Right ventricle myocardium inferior (tissue), 1 donor: ENCODE measurements around the gene PVALEF. TPM values are rescaled to one million over a fixed set of nuclear protein-coding genes. Genes with fewer than 3 reads are reported as not detected.

Source experiments
- ATAC-seq: fragments of 200-7000 bp; cut with Tn5 transposase; one replicate; pipeline ENCODE4 v1.9.1; 2020; ENCODE audit warnings: mild to moderate bottlenecking, moderate library complexity
- DNase-seq: peaks from one replicate; pipeline ENCODE4 v3.0.0; 2021; ENCODE audit errors: missing footprints
- intact Hi-C: fragments of 100-400 bp; cut with DNase I; formaldehyde crosslinking; loops from one replicate; pipeline ENCODE4 v1.11.0; 2022
- total RNA-seq: library from RNA; stranded (reverse); fragmentation: NEBNext Ultra II Directional; extraction: Animal tissue kit (Norgen Biotek cat#: 25700); gene quantifications from one replicate; pipeline ENCODE4 v1.2.1, GENCODE V29; 2021
- donor health status: DM: no; HTN: yes; CAD: no; lungs with severe emphysema.

Gene PVALEF
- total RNA-seq, 1 donor from 2014 or later = not detected

DNA sequence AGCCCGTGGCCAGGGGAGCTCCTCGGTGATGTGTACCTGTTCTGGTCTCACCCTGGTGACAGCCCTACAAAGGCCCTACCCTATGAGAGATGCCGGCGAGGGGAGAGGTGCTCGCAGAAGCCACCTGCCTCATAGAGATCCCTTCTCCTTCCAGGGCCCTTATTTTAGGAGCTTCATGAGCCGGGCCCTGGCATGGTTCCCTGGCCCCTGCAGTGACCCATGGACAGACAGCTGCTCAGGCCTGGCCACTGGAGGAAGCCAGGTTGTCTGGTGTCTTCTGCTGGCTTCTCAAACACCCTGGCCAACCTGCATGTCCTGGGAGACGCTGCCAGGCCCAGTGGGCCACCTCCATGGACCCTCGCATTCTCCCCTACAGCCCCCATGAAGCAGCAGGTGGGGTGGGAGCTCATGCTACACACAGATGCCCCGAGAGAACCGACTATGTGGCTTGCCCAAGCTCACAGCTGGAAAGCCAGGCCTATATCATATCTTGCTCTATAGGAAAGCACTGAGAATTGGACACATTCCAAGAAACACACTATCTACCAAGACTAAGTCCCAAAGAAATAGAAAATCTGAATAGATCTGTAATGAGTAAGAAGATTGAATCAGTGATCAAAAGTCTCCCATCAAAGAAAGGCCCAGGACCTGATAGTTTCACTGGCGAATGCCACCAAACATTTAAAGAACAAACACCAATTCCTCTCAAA is 7.9 kb downstream of the PVALEF start:
- intact Hi-C loops = no loop called here
- DNase-seq (peak; percentile 40), ATAC-seq (no peak)

DNA sequence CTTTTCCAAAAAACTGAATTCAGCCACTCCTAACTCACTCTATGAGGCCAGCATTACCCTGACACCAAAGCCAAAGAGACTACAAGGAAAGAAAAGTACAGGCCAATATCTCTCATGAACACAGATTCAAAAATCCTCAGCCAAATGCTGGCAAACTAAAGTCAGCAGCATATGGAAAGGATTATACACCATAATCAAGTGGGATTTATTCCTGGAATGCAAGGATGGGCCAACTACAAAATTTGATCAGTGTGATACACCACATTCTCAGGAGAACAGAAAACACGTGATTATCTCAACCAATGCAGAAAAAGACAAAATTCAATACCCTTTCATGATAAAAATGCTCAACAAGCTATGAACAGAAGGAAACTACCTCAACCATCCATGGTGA is 8.5 kb downstream of the PVALEF start:
- DNase-seq = no peak
- intact Hi-C loops = no loop called here

DNA sequence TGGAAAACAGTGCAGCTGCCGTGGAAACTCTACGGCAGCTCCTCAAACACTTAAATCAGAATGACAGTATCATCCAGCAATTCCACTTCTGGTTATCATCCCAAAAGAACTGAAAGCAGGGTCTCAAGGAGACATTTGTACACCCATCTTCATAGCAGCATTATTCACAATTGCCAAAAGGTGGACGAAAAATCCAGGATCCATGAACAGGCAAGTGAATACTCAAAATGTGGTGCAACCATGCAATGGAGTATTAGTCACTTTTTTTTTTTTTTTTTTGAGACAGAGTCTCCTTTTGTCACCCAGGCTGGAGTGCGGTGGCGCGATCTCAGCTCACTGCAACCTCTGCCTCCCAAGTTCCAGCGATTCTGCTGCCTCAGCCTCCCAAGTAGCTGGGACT is 11.4 kb downstream of the PVALEF start:
- DNase-seq = no peak
- intact Hi-C loops = no loop called here
- no peak for ATAC-seq

More for the DNA sequence above, 8.5 kb downstream of the PVALEF start:
- ATAC-seq = no peak

DNA sequence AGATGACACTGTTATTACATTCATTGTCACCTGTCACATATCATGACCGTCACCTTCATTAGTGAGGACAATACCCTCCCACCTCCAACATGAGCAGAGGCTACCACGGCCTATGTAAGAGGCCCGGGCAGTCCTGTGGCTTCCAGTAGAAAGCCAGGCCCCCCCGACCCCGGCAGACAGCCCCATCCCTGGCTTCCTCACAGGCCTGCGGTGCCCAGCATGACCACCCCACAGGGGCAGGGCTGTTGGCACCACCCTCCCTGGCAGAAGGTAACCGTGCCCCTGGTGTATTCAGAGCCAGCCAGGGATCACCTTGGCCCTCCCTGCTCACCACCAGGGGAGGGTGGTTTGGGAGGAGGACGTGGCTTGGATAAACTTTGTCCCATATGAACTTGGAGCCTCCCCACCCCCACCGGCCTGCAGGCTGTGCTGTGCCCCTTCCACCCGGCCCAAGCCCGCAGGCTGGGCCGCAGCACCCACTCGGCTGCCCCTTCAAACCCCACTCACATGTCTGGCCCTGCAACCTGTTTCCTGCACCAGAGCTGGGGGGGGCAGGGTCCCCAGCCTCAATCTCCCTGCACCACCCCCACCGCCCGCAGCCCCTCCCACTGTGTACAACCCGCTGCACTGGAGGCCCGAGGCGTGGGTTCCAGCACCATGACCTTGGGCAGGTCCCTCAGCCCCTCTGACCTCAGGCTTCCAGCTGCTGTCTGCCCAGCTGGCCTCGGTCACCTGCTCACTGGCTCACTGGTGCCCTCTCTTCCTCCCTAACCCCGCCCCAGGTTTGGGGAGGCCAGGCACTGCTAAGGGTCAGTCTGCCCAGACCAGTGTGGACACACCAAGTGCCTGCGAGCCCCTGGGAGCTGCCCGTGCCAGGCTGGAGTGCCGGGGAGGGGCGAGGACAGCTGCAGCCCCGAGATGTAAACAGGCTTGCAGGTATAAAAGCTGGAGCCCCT is 13.1 kb downstream of the PVALEF start:
- intact Hi-C loops = no loop called here

DNA sequence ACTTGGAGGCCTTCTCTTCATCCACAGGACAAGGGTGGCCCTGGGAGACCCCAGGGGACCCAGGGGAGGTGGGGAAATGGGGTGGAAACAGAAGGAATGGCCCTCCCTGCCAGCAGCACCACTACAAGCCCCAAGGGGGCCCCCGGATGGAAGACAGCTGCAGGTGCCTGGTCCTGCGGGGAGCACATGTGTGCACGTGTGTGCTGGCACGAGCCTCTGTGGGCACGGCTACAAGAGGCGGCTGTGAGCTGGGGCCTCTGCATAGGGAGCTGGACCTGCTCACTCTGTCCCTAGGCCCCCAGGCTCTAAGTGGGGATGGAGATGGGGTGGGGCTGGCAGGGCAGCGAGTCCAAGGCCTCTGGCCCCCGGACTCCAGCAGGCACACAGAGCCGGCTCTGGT is 13.9 kb downstream of the PVALEF start:
- intact Hi-C loops = no loop called here
- no peak for DNase-seq
- ATAC-seq = no peak

More for the DNA sequence above, 13.1 kb downstream of the PVALEF start:
- ATAC-seq (no peak), DNase-seq (no peak)

DNA sequence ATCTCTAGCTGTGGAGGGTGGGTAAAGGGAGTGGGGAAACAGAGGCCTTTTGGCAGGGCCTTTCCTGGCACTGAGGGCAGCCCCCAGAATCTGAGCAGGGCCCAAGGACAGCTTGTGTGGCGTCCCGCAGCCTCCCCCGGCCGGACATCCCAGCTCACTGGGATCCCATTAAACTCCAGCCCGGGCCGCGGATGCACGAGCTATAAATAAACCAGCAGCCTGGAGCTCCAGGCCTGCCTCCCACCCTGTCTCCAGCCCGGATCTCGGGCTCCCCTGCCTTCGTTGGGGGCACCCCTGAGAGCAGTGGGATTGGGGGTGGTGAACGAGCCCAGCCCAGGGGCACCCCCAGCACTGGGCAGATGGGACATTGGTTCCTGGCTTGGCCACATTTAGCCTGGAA is 14.6 kb downstream of the PVALEF start:
- ATAC-seq (no peak), DNase-seq (no peak)
- intact Hi-C loops = no loop called here

DNA sequence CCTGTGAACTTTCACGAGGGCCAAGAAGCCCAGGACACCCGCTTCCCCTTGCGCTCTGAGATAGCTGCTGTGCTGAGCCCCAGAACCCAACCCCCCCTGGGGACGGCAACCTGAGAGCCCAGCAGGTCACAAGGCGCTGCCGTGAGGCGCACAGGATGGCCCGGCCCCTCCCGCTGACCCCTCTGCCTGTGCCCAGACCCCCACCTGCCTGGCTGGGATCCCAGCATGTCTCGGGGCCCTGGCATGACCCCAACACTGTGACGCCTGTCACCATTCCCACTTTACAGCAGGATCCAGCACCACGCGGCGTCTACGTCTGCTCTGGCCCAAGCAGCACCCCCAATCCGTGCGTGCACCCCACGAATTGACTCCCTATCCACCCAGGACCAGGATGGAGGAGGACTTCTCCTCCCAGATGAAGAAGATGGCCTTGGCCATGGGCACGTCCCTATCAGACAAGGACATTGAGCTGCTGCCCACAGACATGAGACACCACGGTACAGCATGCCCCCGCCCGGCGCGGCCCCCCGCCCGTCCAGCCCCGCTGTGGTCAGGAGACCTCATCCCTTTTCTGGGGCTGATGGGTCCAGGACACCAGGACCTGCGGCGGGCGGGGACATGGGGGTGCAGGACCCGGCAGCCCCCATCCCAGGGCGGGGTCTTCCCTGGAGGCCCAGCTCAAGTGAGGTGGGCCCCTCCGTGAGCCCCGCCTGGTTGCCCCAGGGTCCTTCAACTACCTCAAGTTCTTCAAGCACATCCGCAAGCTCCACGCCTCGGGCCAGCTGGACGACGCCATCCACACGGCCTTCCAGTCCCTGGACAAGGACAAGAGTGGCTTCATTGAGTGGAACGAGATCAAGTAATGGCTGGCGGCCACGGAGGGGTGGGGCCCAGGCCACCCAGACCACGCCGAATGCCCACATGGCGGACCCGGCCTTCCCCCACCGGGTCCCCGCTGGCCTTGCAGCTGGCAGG is 15.8 kb downstream of the PVALEF start:
- peak; percentile 26 for DNase-seq
- no peak for ATAC-seq
- intact Hi-C loops = no loop called here

DNA sequence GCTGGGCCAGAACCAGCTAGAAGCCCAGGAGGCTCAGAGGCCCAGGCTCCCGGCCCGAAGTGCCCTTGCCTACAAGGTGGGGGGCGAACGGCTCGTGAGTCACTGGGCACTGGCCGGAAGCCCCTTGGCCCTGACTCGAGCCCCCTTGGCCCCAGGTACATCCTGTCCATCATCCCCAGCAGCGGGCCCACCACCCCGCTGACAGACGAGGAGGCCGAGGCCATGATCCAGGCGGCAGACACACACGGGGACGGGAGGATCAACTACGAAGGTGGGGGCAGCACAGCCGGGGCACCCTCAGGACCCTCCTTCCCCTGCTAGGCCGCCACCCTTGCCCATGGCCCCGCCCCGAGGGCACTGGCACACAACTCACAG is 16.5 kb downstream of the PVALEF start:
- intact Hi-C loops = no loop called here
- DNase-seq = no peak
- no peak for ATAC-seq

DNA sequence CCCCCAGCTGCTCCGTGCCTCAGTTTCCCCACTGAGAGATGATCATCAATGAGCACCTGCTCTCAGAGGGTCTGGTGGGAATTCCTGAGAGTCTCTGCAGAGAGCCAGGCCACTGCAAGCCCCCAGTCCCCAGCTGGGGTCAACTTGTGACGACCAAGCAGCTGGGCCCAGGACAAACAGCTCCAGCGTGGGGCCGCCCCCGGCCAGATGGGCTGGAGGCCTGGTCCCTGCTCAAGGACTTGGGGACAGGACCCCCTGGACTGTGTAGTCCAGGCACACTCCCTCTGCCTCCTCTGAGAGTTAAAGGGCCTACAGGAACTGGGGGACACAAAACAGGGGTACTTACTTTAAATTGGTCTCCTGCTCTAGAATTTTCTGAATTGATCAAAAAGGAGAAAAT is 17.3 kb downstream of the PVALEF start:
- intact Hi-C loops = no loop called here
- no peak for DNase-seq
- no peak for ATAC-seq

DNA sequence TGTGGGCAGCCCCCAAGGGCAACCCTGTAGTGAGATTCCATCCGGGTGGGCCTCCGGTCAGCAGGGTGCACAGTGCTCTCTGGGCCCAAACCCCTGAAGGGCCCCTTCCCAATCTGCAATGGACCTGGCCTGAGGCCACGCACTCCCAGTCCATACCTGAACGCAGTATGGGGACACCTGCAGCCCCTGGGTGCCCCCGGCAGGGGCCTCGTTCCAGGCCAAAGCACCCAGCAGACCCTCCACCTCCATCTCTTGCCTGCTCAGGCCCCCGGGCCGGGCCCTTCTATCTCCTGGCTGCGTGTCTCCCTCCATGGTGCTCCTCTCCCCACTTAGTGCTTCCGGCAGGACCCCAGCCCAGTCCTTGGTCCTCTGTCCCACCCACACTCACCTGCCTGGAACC is 18.0 kb downstream of the PVALEF start:
- DNase-seq = no peak
- intact Hi-C loops = no loop called here
- ATAC-seq = no peak

DNA sequence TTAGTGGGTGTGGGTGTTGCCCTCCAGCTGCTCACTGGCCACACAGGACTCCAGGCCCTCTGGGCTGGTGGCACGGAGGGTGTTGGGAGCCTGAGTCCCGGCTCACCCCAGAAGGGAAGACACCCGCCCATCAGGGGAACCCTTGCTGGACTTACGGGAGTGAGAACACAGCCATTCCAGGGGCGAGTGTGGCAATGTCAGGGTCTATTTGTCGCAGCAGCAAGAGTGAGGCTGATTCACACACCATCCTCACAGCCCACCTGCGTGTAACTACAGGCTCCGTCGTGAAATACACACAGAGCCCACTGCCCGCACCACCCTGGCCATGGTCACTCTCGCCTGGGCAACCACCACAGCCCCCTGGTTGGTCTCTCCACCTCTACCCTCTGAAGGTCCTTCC is 18.5 kb downstream of the PVALEF start:
- no peak for DNase-seq
- intact Hi-C loops = no loop called here
- no peak for ATAC-seq

DNA sequence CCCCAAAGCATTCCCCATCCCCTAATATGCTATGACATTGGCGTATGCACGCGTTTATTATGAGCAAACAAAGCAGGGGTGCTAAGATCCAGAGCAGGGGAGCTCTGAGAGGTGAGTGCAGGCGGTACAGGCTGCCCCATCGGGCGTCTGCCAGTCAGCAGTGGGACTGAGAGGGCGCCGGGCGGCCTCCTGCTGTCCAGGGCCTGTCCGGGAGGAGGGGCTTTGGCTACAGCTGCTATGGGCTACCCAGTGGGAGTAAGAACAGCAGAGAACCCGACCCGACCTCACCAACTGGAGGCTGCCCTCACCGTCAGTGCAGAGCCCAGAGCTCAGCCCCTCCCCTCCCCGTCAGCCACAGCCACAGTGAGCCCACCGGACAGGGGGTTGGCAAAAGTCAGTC is 19.2 kb downstream of the PVALEF start:
- intact Hi-C loops = no loop called here
- ATAC-seq (no peak), DNase-seq (no peak)

DNA sequence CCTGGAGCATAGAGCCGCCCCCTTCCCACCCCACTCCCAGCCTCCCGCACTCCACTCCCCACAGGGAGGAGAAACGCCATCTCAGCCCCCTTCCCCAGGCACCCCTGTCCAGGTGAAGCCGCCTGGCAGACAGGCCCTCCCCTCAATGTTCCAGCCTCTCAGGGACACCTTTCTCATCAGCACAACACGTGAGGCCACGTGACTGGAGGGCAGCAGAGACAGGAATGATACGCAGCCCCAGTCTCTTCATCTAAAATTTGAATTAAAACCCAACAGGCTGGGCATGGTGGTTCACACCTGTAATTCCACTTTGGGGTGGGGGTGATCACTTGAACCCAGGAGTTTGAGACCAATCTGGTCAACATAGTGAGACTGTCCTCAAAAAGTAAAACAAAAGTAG is 20.9 kb downstream of the PVALEF start:
- intact Hi-C loops = no loop called here
- ATAC-seq (no peak), DNase-seq (peak; percentile 17)

DNA sequence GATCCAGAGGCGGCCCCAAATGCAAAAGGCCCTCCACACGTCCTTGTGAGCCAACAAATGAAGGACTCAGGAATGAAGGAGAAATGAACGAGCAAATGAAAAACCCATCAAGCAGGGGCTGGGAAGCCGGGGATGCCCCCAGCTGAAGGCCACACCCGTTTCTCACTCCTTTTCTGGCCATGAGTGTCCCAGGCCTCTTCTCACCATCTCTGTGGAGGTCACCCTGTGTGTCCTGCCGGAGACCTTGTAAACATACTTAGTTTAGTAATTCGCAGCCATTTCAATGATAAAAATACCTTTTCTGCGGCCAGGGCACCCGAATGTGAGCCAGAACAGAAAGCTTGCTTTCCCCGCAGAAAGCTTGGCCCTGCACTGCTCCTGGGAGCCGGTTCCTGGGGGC is 21.8 kb downstream of the PVALEF start:
- intact Hi-C loops = no loop called here
- DNase-seq (peak; percentile 4), ATAC-seq (no peak)

DNA sequence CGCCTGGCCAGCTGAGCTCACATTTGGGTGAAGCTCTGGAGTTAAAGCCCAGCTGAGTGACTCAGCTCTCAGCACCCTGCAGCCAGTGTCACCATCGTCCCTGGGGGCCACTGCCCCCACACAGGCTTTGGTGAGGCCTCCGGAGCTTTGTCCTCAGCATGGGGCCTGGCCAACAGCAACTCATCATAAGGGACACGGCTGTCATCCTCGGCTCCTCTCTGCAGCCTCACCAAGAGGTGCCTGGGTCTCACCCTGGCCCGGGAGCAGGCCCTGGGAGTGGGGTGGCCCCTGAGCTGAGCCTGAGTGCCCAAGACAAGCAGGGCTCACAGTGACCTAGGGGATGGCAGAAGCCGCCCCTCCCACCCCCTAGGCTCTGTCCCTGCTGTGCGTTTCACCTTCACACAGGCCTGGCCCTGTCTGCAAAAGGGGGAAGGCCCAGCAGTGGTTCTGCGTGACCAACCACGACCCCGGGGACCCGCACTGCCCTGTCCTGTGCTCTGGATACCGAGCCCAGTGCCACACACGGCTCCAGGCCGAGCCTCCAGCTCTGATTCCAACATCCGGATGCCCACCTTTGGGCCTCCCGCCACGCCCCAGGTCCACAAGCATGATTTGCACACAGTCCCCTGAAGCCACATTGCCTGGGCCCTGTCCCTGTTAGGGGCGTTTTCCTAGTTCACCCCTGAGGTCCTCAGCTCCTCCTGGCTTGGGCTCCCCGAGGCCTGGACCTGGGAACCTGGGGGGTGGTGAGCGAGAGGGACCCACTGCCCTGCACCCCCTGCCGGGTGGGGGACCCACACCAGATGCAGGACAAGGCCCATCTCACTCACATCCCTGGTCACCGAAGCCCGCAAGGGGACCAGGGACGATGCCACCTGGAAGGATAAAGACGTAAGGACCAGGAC is 22.5 kb downstream of the PVALEF start:
- intact Hi-C loops = no loop called here
- DNase-seq = peak; percentile 56
- no peak for ATAC-seq

DNA sequence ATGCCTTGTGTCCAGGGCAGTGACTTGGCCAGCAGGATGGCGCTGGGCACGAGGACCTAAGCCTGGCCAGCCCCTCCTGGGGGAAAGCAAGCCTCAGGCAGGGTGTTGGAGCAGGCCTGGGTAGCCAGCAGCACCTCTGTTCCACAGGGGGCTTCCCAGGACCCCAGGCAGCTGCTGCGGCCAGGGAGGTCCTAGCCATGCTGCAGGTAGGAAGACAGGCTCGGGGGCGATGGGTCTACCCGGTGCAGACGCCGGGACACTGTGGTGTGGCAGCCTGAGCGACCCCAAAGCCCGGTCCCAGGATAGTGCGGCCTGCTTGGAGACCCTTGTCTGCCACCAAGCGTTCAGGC is 23.2 kb downstream of the PVALEF start:
- DNase-seq (peak; percentile 53), ATAC-seq (no peak)
- intact Hi-C loops = no loop called here

DNA sequence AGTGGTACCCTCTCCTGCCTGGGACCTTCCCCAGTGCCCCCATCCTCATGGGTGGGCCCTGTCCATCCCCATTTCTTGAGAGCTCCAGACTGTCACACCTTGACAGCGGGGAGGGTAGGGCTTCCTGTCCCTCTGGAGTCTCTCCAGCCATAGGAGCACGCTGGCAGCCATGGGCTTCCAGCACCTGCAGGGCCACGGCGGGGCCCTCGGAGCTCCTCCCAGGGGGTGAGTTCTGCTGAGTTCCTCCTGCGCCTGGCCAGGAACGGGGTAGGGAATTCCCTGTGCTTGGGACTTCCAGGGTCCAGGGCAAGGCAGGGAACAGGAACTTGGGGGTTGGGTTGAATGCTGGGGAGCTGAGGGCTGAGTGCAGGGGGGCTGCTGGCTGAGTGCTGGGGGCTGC is 23.7 kb downstream of the PVALEF start:
- intact Hi-C loops = no loop called here
- peak; percentile 11 for DNase-seq

More for the DNA sequence above, 23.7 kb downstream of the PVALEF start:
- no peak for ATAC-seq
